GM12874 (cell line): ENCODE data around the gene SINHCAF.

Source experiments
- TF ChIP-seq, protein P1 (sequence below): IDR thresholded peaks from 2 replicates; pipeline ENCODE4 v1.5.1; 2011; ENCODE audit warnings: low read depth, mild to moderate bottlenecking, control low read depth, low read length, moderate library complexity; ENCODE audit not compliant: insufficient read depth

SINHCAF gene

DNA sequence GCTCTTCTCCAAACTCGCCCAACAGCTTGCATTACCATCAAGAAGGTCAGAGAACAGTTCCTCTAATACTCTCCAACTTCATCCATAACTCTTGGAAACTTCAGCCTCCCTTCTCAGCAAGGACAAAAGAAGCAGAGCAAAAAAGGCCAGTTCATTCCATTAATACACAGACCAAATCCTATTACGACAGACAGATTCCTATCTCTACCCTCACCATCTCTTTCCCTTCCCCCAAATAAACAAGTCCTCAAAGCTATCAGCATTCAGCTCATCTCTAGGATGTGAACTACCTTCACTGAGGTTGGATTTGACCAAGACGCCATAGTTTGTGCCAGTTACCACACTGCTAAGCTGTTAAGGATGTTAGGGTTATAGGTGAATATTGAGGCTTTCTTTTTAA lies 25.2 kb downstream of the SINHCAF start:
- TF ChIP-seq, protein P1, sequence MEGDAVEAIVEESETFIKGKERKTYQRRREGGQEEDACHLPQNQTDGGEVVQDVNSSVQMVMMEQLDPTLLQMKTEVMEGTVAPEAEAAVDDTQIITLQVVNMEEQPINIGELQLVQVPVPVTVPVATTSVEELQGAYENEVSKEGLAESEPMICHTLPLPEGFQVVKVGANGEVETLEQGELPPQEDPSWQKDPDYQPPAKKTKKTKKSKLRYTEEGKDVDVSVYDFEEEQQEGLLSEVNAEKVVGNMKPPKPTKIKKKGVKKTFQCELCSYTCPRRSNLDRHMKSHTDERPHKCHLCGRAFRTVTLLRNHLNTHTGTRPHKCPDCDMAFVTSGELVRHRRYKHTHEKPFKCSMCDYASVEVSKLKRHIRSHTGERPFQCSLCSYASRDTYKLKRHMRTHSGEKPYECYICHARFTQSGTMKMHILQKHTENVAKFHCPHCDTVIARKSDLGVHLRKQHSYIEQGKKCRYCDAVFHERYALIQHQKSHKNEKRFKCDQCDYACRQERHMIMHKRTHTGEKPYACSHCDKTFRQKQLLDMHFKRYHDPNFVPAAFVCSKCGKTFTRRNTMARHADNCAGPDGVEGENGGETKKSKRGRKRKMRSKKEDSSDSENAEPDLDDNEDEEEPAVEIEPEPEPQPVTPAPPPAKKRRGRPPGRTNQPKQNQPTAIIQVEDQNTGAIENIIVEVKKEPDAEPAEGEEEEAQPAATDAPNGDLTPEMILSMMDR = no peak

DNA sequence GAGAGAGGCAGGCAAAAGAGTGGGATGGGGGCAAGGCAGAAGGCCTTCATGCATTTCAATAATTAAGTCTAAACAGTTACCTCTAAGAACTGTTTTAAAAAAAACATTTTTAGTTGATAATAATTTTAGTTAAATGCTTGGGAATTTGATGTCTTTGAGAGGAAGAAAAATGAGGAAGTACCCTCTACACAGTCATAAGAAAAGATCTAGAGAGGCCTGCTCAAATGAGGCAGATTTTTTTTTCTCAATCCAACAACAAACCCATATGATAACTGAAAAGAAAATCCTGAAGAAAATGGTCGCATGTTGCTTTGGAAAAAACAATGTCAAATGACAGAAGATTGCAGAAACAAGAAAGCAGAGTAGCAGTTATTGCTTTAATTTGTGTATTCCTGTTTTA lies 25.6 kb downstream of the SINHCAF start:
- TF ChIP-seq, protein P1 = no peak

DNA sequence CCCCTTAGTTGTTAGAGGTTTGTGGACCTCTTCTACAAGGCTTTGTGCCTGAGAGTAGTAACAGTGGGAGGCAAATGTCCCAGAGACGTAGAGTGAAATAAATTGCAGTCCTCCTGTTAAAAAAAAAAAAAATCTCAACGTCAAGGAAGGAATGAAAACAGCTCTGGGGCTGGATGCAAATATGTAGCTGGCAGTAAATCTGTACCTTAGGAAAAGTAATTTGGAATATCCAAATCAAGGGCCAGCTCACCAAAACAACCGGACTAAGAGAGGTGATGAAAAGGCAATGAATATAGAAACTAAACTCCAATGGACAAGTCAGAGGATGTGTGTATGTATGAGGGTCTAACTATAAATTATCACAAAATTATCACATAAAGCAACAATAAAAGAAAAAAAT lies 27.0 kb downstream of the SINHCAF start:
- TF ChIP-seq, protein P1 = no peak

DNA sequence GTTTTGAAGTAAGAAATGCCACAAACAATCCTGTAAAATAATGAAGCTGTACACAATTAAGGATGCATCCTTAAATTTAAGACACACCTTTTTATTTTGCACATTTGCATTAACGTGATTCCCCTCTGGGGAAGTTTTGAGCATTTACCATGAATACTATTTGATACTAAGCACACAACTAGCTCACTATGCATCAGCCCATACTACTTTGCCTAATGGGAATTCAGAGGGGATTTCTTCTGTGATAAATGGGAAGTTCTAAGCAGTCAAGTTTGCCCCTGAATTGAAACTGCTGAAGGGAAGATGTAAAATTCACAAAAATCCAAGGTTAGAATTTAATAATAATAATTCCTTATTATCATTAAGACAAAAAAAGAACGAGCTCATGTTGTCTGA lies 27.4 kb downstream of the SINHCAF start:
- TF ChIP-seq, protein P1 = no peak

DNA sequence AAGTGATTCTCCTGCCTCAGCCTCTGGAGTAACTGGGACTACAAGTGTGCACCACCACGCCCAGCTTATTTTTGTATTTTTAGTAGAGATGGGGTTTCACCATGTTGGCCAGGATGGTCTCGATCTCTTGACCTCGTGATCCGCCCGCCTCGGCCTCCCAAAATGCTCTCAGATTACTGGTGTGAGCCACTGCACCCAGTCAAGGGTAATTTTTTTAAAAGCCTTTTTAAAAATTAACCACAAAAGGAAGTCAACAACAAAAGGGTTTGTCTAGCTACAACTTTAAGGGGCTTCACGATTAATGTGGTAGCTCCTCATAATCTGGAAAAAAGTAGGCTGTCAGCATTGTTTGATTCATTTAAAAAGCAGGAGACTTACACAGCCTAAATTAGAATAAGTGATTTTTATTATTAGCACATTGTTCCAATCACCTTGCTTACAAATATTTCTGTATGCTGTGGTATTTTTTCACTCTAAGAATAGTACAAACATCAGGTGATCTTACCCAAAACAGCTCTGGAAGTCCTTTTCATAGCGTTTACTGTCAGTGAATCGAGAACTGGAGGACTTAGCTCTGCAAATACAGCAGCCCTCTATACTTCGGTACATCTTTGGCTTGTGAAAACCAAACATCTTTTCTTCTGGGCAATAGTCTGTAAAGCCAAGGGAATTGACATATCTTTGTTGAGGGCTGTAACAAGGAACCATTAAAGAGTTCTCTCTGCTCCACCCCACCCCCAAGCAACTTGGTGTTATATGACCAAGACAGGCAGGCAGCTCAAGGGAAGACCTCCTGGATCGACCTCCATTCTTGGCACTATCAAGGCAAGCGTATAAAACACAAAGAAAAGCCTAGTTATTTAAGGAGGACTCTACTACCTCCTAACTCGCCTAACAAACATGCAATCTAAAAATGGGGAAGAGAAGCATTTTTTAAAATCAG lies 28.1 kb downstream of the SINHCAF start:
- TF ChIP-seq, protein P1 = no peak

DNA sequence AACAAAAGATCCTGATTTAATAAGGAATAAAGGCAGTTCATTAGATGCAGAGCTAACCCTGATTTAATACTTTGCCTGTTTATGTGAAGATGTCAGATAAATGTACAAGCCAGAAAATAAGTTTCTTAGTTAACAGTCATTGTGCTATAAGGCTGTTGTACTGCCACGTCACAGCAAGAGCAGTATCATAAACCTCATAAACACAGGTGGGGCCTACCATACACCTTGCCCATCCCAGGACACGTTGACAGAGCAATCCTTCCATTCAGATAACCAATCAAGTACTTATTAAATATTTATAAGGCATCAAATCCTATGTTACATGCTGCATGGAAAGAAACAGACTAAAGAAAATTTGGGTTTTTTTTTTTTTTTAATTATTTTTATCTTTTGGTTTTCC lies 36.5 kb downstream of the SINHCAF start:
- TF ChIP-seq, protein P1 = no peak

DNA sequence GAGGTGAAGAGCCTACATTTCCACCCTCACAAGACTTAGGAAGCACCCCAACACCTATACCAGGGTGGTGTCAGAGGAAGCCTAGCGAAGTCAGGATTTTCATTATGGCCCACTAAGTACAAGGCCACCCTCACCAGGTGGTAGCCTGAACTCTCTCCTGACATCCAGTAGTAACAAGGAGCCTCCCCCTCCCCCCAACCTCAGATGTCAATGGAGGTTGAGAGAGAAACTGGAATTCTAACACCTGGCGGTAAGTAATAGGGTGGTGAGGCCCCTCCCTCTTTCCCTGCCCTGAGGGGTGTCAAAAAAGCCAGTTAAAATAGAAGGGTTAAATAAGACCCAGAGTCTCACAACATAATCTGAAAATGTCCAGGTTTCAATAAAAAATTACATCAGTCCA lies 37.6 kb downstream of the SINHCAF start:
- TF ChIP-seq, protein P1 = no peak
